HG02759 (cell line): ENCODE results near the gene DNAJC27.

ENCODE experiments used
- ATAC-seq: cut with Tn5 transposase; IDR thresholded peaks from one replicate; pipeline ENCODE4 v1.9.1; 2021; ENCODE audit warnings: mild to moderate bottlenecking, moderate library complexity; ENCODE audit not compliant: unreplicated experiment

Gene DNAJC27

DNA sequence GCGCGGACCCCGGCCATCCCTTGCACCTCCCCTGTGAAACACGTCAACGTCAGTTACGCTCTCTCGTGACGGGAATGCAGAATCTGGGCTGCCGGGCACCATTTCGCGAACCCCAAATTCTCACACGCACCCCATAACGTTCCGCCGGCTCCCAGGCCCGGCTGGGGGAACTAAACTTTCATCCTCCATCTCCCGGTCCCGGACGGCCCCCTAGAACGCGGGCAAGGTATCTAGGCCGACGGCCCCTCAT lies 544 bp downstream of the DNAJC27 start:
- peak; percentile 1 for ATAC-seq

DNA sequence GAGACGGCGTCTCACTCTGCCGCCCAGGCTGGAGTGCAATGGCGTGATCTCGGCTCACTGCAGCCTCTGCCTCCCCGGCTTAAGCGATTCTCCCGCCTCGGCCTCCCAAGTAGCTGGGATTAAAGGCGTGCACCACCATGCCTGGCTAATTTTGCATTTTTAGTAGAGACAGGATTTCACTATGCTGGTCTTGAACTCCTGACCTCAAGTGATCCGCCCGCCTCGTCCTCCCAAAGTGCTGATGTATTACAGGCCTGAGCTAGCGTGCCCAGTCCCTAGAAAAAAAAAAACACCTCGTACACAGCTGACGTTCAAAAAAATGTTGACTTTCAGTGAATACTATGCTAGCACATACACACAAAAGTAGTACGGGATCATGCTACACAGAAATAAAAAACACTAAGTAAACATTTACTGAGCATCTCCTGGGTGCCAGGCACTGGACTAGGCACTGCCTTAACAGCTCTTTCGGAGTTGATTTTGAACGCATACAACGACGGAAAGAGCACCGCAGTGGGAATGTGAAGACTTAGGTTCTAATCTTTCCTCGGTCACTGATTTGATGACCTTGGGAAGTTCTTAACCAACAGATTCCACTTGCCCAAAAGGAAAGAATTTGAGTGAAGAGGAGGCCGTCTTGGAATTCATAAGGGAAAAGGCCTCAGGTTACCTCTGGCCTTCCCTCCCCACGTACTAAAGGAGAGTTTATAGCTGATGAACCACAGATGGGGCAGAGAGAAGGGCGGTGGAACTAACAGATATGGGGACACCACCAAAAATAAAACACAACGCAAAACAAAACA lies 1.1 kb downstream of the DNAJC27 start:
- no peak for ATAC-seq

- ATAC-seq: no peak
Measured at GRCh38 chr2:24969784-24970183, 2.0 kb downstream of the DNAJC27 start.

DNA sequence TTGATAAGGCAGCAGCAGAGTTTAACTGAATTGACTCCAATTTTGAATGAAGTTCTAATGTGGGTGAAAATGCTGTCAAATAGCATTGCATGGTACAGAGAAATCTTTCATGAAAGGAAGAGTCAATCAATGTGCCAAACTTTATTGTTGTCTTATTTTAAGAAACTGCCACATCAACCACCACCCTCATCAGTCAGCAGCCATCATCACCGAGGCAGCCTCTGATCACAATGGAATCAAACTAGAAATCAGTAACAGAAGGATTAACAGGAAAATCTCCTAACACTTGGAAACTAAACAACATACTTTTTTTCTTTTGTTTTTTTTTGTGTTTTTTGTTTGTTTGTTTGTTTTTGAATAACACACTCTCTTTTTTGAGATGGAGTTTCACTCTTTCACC lies 9.9 kb downstream of the DNAJC27 start:
- ATAC-seq: no peak

DNA sequence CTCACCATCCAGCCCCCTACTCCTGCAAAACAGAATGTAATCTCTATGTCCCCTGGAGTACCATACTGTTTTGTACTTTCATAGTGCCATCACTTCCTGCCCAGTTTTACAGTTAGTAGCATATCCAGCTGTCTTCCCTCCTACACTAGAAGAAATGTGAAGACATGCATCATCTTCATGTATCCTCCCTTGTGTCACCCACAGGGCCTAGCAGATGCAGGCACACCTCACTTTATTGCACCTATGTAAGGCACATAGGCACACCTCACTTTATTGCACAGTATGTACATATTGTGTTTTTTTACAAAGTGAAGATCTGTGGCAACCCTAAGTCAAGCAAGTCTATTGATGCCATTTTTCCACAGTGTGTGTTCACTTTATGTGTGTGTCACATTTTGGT lies 12.0 kb downstream of the DNAJC27 start:
- ATAC-seq: no peak

GRCh38 chr2:24958411-24958935 lies 13.3 kb downstream of the DNAJC27 start:
- ATAC-seq: no peak

GRCh38 chr2:24957976-24958375 lies 13.8 kb downstream of the DNAJC27 start:
- no peak for ATAC-seq

DNA sequence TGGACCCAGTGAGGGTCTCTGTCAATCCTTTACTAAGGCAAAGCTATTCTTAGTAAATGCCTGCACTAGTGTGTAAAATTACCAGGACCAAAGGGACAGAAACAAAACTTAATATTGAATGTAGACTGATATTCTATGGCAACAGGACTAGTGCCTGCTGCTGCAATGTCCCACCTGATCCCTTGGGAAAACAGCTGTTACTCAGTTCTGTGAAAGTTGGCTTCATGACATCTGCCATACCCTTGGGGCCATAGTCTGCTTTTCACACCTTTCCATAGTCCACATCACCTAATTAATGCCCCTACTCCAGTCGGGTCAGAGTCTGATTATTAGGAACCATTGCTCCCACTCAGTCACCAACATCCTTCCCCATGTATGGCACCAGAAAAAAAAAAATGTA lies 14.5 kb downstream of the DNAJC27 start:
- no peak for ATAC-seq

DNA sequence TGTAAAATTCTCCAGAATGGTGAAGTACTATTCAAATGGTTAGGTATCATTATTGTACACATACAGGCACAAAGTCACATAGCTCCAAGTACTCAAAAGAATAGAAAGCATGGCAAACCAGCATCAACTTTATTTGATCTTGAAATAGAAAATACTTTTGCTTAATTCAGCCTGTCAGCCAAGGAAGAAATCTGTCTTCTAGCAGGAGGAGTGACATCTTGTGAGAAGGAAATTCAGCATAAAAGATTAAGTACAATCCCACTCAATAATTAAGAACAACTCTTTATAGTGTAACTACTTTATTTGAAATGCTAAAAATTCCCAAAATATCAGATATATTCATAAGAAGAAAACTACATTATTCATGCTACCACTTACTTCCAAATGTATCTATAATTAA lies 15.8 kb downstream of the DNAJC27 start:
- ATAC-seq: no peak

- no peak for ATAC-seq
Measured at GRCh38 chr2:24955232-24955631, 16.5 kb downstream of the DNAJC27 start.

DNA sequence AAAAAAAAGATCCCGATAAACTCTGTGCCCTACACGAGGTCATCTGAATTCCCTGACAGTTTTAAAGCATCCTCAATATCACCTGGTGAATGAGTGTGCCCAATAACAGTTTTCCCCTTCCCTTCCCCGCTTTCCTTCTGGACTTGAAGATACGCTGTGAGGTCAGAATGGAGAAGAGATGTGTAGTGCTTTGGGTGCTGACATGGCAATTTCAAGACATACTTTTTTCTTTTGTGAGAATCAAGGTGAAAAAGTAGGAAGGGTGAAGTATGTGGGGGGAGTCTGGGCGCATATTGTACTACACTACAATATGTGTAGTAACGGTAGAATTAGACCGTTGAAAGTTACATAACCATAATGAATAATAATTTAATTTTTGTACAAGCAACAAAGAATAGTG lies 21.7 kb downstream of the DNAJC27 start:
- ATAC-seq: no peak

GRCh38 chr2:24948506-24948905 lies 23.2 kb downstream of the DNAJC27 start:
- ATAC-seq: no peak

GRCh38 chr2:24947561-24948157 lies 24.1 kb downstream of the DNAJC27 start:
- ATAC-seq: no peak

GRCh38 chr2:24945907-24946306 lies 25.8 kb downstream of the DNAJC27 start:
- ATAC-seq: no peak

- no peak for ATAC-seq
Measured at GRCh38 chr2:24943427-24944053, 28.2 kb downstream of the DNAJC27 start.

DNA sequence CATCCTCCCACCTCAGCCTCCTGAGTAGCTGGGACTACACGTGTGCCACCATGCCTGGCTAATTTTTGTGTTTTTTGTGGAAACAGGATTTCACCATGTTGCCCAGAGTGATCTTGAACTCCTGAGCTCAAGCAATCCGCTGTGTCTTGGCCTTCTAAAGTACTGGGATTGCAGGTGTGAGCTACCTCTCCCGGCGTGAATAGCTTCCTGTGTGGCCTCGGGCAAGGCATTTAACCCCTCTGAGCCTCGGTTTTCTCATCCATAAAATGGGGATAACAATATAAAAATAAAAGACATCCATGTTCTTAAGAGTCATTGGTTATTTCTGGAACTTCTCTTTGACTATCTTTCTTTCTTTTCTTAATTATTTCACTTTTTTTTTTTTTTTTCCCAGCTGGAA lies 32.4 kb downstream of the DNAJC27 start:
- ATAC-seq: no peak

DNA sequence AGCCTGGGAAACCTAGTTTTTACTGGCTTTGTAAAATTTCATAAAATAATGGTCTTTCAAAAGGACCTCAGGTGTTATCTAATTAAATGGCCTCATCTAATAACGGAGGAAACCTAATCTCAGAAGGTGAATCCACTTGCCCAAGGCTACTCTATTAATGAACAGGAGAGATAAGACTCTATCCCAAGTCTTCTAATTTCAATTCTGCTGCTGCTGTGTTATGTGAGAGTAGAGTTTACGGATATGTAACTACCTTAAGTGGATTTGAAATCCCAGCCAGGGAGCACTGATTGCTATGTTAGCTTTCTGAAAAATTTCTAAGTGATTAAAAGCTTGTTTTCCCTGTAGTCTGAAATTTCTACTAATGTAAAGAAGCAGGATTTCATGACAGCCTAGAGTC lies 34.5 kb downstream of the DNAJC27 start:
- no peak for ATAC-seq

DNA sequence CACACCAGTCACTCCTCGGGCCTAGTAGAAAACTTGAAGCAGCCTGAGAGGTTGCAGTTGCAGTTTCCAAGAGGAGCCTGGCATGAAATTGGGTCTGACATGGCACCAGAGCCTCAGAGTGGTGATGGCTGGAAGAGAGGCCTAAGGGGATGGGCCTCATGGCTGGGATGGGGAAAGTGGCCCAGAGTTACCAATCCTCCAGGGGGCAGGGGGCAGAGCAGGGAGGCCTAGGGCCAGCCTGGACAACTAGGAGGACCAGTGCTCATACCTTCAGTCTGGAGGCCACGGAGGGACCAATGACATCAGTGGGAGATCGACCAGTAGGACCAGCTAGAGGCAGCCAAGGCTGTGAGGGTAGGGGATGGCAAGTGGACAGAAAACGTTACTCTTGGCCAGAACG lies 36.6 kb downstream of the DNAJC27 start:
- no peak for ATAC-seq

- ATAC-seq: no peak
Measured at GRCh38 chr2:24932715-24933114, 39.0 kb downstream of the DNAJC27 start.

DNA sequence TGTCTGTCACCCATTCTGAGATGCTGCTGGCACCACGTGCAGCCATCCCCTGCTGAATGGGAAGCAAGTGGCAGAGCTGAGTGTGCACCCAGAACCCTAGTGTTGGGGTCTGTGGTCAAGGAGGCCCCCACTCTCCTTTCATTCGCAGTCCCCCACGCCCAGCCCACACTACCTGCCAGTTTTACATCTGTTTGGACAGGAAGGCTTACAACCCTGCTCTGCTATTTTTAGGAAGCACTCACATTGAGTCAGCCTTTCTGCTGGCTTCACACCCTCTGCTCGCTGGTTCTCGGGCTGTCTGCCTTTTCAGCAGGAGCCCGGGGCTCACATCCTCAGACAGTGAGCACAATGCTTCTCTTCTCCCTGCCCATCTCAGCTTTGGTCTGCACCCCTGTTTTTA lies 41.0 kb downstream of the DNAJC27 start:
- peak; percentile 74 for ATAC-seq

- ATAC-seq: no peak
Measured at GRCh38 chr2:24929230-24929629, 42.5 kb downstream of the DNAJC27 start.

- ATAC-seq: no peak
Measured at GRCh38 chr2:24928036-24928435, 43.7 kb downstream of the DNAJC27 start.
